ENCODE results near the gene ACTN2.

DNA sequence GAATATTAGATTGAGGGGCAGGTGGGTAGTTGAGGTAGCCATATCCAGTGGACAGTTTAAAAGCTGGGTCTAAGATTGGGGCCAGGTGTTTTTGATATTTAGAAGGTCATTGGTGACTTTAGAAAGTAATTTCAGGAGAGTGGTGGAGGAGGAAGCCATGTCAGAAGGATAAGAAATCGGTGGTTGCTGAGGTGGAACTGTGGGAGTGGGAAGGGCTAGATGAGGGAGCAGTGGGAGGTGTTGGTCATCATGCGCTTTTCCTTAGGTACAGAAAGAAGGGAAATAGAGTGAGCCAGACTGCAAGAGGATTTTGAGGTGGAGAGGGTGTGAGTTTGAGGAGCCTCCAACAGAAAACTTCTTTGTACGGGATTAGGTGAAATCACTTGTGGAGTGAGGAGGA lies 116.0 kb downstream of the ACTN2 start:
- TF ChIP-seq POLR2A (IDR thresholded peaks at IDR 0.05; ENCODE audit: extremely low read depth, insufficient read length) (no peak), MYC (IDR thresholded peaks at IDR 0.05; ENCODE audit: low read depth, low read length) (no peak)
- TF ChIP-seq, protein P1, sequence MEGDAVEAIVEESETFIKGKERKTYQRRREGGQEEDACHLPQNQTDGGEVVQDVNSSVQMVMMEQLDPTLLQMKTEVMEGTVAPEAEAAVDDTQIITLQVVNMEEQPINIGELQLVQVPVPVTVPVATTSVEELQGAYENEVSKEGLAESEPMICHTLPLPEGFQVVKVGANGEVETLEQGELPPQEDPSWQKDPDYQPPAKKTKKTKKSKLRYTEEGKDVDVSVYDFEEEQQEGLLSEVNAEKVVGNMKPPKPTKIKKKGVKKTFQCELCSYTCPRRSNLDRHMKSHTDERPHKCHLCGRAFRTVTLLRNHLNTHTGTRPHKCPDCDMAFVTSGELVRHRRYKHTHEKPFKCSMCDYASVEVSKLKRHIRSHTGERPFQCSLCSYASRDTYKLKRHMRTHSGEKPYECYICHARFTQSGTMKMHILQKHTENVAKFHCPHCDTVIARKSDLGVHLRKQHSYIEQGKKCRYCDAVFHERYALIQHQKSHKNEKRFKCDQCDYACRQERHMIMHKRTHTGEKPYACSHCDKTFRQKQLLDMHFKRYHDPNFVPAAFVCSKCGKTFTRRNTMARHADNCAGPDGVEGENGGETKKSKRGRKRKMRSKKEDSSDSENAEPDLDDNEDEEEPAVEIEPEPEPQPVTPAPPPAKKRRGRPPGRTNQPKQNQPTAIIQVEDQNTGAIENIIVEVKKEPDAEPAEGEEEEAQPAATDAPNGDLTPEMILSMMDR (IDR thresholded peaks at IDR 0.05; ENCODE audit: low read depth, low read length) = no peak
- TF ChIP-seq, protein P2, sequence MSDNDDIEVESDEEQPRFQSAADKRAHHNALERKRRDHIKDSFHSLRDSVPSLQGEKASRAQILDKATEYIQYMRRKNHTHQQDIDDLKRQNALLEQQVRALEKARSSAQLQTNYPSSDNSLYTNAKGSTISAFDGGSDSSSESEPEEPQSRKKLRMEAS (IDR thresholded peaks at IDR 0.05; ENCODE audit: low read depth, low read length) = no peak
